ENCODE results near the gene SRGAP1. TPM values are rescaled to one million over a fixed set of nuclear protein-coding genes. Genes with fewer than 3 reads are reported as not detected.

Gene SRGAP1
- total and polyA plus RNA-seq, 2 of the 13 experiments (the other 11 are each of a cell fraction or from before 2014, with no cell fraction given), result 1.6 to 3.4 TPM

DNA sequence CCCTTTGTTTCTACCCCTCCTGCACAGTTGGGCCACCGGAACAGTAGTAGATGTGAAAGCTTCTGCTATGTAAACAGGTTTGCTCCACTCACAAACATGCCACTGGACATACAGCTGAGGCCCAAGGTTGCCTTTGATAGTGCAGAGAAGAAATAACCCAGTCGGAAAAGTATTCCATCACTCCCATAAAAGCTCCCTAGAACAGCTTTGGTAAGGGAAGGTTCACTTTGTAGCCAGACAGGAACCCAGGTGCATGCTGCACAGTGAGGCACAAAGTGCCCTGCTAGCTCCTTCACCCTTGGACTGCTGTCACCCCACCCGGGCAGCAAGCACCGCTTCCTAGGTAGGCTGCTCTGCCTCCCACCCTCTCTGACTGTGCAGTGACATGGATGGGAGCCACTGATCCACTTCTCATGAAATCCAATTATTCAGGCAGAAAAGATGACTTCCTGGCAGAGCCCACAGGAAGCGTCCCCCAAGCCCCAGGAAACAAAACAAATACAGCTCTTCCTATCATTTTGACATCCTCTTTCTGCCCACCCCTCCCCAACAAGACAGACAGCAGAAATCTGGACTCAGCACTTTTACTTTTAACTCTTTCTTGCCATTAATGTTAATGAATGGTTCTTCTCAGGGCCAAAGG, 100.2 kb downstream of the SRGAP1 start (continued):
- TF ChIP-seq GRHL1 (CRISPR knock-in tag; conservative IDR thresholded peaks at IDR 0.05), result no peak
- TF ChIP-seq ZMYM3 (CRISPR knock-in tag; IDR thresholded peaks at IDR 0.05), result peak; percentile 11; the same call in 1 of the 2 replicates
- no peak for TF ChIP-seq MED13 (CRISPR knock-in tag; IDR thresholded peaks at IDR 0.05)
- TF ChIP-seq POGZ (CRISPR knock-in tag; IDR thresholded peaks at IDR 0.05), result peak; percentile 58; the same call in 1 of the 2 replicates
- no peak for TF ChIP-seq ZBTB4 (CRISPR knock-in tag; IDR thresholded peaks at IDR 0.05; ENCODE audit: borderline replicate concordance)
- TF ChIP-seq MYC (CRISPR knock-in tag; IDR thresholded peaks at IDR 0.05; ENCODE audit: borderline replicate concordance), result peak; percentile 35; the same call in 1 of the 2 replicates
- TF ChIP-seq, protein P1, sequence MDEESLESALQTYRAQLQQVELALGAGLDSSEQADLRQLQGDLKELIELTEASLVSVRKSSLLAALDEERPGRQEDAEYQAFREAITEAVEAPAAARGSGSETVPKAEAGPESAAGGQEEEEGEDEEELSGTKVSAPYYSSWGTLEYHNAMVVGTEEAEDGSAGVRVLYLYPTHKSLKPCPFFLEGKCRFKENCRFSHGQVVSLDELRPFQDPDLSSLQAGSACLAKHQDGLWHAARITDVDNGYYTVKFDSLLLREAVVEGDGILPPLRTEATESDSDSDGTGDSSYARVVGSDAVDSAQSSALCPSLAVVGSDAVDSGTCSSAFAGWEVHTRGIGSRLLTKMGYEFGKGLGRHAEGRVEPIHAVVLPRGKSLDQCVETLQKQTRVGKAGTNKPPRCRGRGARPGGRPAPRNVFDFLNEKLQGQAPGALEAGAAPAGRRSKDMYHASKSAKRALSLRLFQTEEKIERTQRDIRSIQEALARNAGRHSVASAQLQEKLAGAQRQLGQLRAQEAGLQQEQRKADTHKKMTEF (CRISPR knock-in tag; IDR thresholded peaks at IDR 0.05), result peak; percentile 48
- TF ChIP-seq ZSCAN21 (CRISPR knock-in tag; IDR thresholded peaks at IDR 0.05; ENCODE audit: borderline replicate concordance), result no peak
- no peak for TF ChIP-seq SMAD3 (CRISPR knock-in tag; IDR thresholded peaks at IDR 0.05)
- no peak for TF ChIP-seq ZBTB39 (CRISPR knock-in tag; IDR thresholded peaks at IDR 0.05)
- no peak for TF ChIP-seq PCBP2 (optimal IDR thresholded peaks at IDR 0.05; ENCODE audit: low read depth, low read length, poor library complexity, severe bottlenecking)
- TF ChIP-seq HMG20A (CRISPR knock-in tag; IDR thresholded peaks at IDR 0.05; ENCODE audit: borderline replicate concordance), result peak; percentile 21; the same call in 1 of the 2 replicates
- TF ChIP-seq POLR2G (IDR thresholded peaks at IDR 0.05; ENCODE audit: low read depth, low read length), result no peak
- TF ChIP-seq ZNF557 (CRISPR knock-in tag; IDR thresholded peaks at IDR 0.05), result no peak
- TF ChIP-seq TCF7 (IDR thresholded peaks at IDR 0.05; ENCODE audit: low read depth), result peak; percentile 41; the same call in 1 of the 2 replicates
- TF ChIP-seq ETS1 (CRISPR knock-in tag; IDR thresholded peaks at IDR 0.05), result no peak
- 0 out of 2 replicates have a peak, but pooled peaks have one; percentile 36 for TF ChIP-seq ZNF563 (CRISPR knock-in tag; IDR thresholded peaks at IDR 0.05)
- TF ChIP-seq, protein P2, sequence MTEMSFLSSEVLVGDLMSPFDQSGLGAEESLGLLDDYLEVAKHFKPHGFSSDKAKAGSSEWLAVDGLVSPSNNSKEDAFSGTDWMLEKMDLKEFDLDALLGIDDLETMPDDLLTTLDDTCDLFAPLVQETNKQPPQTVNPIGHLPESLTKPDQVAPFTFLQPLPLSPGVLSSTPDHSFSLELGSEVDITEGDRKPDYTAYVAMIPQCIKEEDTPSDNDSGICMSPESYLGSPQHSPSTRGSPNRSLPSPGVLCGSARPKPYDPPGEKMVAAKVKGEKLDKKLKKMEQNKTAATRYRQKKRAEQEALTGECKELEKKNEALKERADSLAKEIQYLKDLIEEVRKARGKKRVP (CRISPR knock-in tag; IDR thresholded peaks at IDR 0.05), result peak in 1 of 2 experiments; percentile 35; a peak in 1 of 4 replicates
